Fibroblast of lung (primary cell): ENCODE results near the gene TRIM24. TPM values are rescaled to one million over a fixed set of nuclear protein-coding genes. Genes with fewer than 3 reads are reported as not detected.

Experiments used
- DNase-seq, 2 donors: peaks; one replicate each; pipeline versions ENCODE4 v3.0.0 to v3.0.0-alpha.2; 2010; ENCODE audit warnings: low read depth in 2 of 2
- H2AFZ ChIP-seq: 2 replicates; pipeline ENCODE4 v1.5.1; 2012; ENCODE audit warnings: low read length, control low read depth, inconsistent platforms
- H3K27ac ChIP-seq: 2 replicates; pipeline ENCODE4 v1.5.1; 2011; ENCODE audit warnings: low read length, control low read depth; ENCODE audit not compliant: insufficient read depth
- H3K27me3 ChIP-seq: 2 replicates; pipeline ENCODE4 v1.5.1; 2011; ENCODE audit warnings: mild to moderate bottlenecking, low read length; ENCODE audit not compliant: control insufficient read depth, insufficient read depth
- H3K36me3 ChIP-seq: 2 replicates; pipeline ENCODE4 v1.5.1; 2011; ENCODE audit warnings: low read length; ENCODE audit not compliant: control insufficient read depth, insufficient read depth
- H3K4me1 ChIP-seq: 2 replicates; pipeline ENCODE4 v1.5.1; 2011; ENCODE audit warnings: low read length; ENCODE audit not compliant: control insufficient read depth, insufficient read depth; ENCODE audit errors: extremely low read depth
- H3K4me2 ChIP-seq: 2 replicates; pipeline ENCODE4 v1.5.1; 2011; ENCODE audit warnings: low read length, control low read depth; ENCODE audit not compliant: insufficient read depth; ENCODE audit errors: extremely low read depth
- H3K4me3 ChIP-seq, 4 experiments: fragments of 200-600 bp in 1 of 4; sonication (generic) in 1 of 4; replicated peaks in 1 of 4; 2 replicates each; pipeline ENCODE4 v1.5.1; 2011 to 2016; ENCODE audit warnings: low read length in 4 of 4, low read depth in 3 of 4, mild to moderate bottlenecking in 3 of 4, control low read depth in 2 of 4, inconsistent platforms in 1 of 4, mixed read lengths in 1 of 4; ENCODE audit not compliant: insufficient read depth in 1 of 4; ENCODE audit errors: control extremely low read depth in 1 of 4
- H3K79me2 ChIP-seq: 2 replicates; pipeline ENCODE4 v1.5.1; 2012; ENCODE audit warnings: mild to moderate bottlenecking, low read length, inconsistent platforms; ENCODE audit not compliant: control insufficient read depth, insufficient read depth
- H3K9ac ChIP-seq: 2 replicates; pipeline ENCODE4 v1.5.1; 2011; ENCODE audit warnings: mild to moderate bottlenecking, low read length, control low read depth; ENCODE audit not compliant: insufficient read depth
- H3K9me3 ChIP-seq: 2 replicates; pipeline ENCODE4 v1.5.1; 2012; ENCODE audit warnings: low read depth, low read length; ENCODE audit not compliant: control insufficient read depth, insufficient read depth
- H4K20me1 ChIP-seq: 2 replicates; pipeline ENCODE4 v1.5.1; 2011; ENCODE audit warnings: low read length; ENCODE audit not compliant: control insufficient read depth, insufficient read depth; ENCODE audit errors: extremely low read depth
- EZH2 ChIP-seq: IDR thresholded peaks from 2 replicates; pipeline ENCODE4 v1.5.1; 2012; ENCODE audit warnings: low read length, control low read depth, mild to moderate bottlenecking; ENCODE audit errors: missing control alignments
- polyA plus RNA-seq, 2 donors: library from polyadenylated mRNA; depleted of rRNA in 1 of 2; stranded (reverse) in 1 of 2; unstranded in 1 of 2; fragments of >200 nt; gene quantifications; 2 replicates each; pipeline ENCODE4 v1.2.1, GENCODE V29; 2011 to 2012; ENCODE audit warnings: missing spikeins in 1 of 2
- total RNA-seq: library from RNA; depleted of rRNA; stranded (reverse); fragments of >200 nt; gene quantifications from 2 replicates; pipeline ENCODE4 v1.2.1, GENCODE V29; 2014
- TF ChIP-seq, protein P1 (sequence below), 2 donors: IDR thresholded peaks in 1 of 2; conservative IDR thresholded peaks in 1 of 2; 1 replicate in 1 of 2; 2 replicates in 1 of 2; pipeline ENCODE4 v1.5.1; 2011 to 2012; ENCODE audit warnings: low read length in 2 of 2, control low read depth in 1 of 2, inconsistent platforms in 1 of 2, low read depth in 1 of 2, mild to moderate bottlenecking in 1 of 2

The TRIM24 gene
- total and polyA plus RNA-seq, 2 donors (not counting 1 experiment from before 2014, with no cell fraction given) = 5.9 to 7.9 TPM

DNA sequence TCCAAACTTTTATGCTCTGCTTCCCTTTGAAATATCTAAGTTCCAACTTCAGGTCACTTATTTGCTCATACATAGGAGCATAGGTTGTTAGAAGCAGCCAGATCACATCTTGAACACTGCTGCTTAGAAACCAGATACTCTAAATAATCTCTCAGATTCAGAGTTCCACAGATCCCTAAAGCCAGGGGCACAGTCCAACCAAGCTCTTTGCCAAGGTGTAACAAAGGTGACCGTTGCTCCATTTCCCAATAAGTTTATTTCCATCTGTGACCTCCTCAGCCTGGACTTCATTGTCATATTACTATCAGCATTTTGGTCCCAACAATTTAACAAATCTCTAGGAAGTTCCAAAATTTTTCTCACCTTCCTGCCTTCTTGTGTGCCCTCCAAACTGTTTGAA, 52.8 kb downstream of the TRIM24 start:
- TF ChIP-seq, protein P1, sequence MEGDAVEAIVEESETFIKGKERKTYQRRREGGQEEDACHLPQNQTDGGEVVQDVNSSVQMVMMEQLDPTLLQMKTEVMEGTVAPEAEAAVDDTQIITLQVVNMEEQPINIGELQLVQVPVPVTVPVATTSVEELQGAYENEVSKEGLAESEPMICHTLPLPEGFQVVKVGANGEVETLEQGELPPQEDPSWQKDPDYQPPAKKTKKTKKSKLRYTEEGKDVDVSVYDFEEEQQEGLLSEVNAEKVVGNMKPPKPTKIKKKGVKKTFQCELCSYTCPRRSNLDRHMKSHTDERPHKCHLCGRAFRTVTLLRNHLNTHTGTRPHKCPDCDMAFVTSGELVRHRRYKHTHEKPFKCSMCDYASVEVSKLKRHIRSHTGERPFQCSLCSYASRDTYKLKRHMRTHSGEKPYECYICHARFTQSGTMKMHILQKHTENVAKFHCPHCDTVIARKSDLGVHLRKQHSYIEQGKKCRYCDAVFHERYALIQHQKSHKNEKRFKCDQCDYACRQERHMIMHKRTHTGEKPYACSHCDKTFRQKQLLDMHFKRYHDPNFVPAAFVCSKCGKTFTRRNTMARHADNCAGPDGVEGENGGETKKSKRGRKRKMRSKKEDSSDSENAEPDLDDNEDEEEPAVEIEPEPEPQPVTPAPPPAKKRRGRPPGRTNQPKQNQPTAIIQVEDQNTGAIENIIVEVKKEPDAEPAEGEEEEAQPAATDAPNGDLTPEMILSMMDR (conservative IDR thresholded peaks at IDR 0.05 in 1 of 2, IDR thresholded peaks at IDR 0.05 in 1 of 2; ENCODE audit: low read depth in 1 of 2, low read length in 2 of 2) = no peak
- no peak for TF ChIP-seq EZH2
- Histone ChIP-seq H3K9me3 (no peaks in the 10 kb centered on the region), H4K20me1 (no peaks in the 10 kb centered on the region), H3K9ac (no peak overlapping the region), H3K27ac (no peak overlapping the region), H3K4me3 (no peak overlapping the region), H3K79me2 (no peaks in the 10 kb centered on the region), H2AFZ (no peak overlapping the region), H3K27me3 (no peaks in the 10 kb centered on the region), H3K36me3 (no peaks in the 10 kb centered on the region), H3K4me2 (no peak overlapping the region), H3K4me1 (no peaks in the 10 kb centered on the region)
- DNase-seq = no peak

DNA sequence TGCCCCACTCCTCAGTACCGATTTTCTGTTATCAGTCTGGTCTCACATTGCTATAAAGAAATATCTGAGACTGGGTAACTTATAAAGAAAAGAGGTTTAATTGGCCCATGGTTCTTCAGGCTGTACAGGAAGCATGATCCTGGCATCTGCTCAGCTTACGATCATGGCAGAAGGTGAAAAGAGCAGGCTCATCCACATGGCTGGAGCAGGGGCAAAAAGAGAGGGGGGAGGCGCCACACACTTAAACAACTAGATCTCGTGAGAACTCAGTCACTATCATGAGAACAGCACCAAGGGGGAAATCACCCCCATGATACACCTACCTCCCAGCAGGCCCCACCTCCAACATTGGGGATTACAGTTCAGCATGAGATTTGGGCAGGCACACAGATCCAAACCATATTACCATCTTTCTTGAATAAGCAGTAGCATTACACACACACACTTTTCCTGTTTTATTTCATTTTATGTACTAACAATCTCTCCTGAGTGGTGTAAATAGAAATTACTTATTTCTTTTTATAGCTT, 53.3 kb downstream of the TRIM24 start:
- no peaks in the 10 kb centered on the region for H3K27me3 ChIP-seq
- no peak overlapping the region for H3K4me2 ChIP-seq
- H3K27ac ChIP-seq = no peak overlapping the region
- no peaks in the 10 kb centered on the region for H3K9me3 ChIP-seq
- no peaks in the 10 kb centered on the region for H3K4me1 ChIP-seq
- H3K36me3 ChIP-seq = no peaks in the 10 kb centered on the region
- DNase-seq = no peak
- H3K9ac ChIP-seq = no peak overlapping the region
- H2AFZ ChIP-seq = no peak overlapping the region
- H4K20me1 ChIP-seq = no peaks in the 10 kb centered on the region
- no peak overlapping the region for H3K4me3 ChIP-seq
- TF ChIP-seq EZH2 = no peak
- TF ChIP-seq, protein P1 (conservative IDR thresholded peaks at IDR 0.05 in 1 of 2, IDR thresholded peaks at IDR 0.05 in 1 of 2; ENCODE audit: low read depth in 1 of 2, low read length in 2 of 2) = no peak
- H3K79me2 ChIP-seq = no peaks in the 10 kb centered on the region

DNA sequence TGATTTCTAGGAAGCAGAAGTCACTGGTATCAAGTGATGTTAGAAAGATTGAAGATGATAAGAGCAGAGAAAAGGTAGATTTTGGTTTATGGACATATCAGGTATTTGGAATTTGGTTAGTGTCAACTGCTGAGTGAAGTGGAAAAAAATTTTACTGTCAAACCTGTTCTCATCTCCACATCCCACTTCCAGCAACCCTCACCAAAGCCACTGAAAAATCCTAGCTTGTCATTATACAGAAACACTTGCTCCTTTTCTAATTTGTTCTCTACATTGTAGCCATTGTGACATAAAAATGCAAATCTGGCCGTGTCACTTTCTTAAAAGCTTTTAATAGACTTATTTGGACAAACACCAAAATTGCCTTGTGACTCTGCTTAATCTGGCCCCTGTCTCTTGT, 54.0 kb downstream of the TRIM24 start:
- no peak for DNase-seq
- Histone ChIP-seq H3K4me3 (no peak overlapping the region), H3K4me2 (no peak overlapping the region), H2AFZ (no peak overlapping the region), H3K4me1 (no peaks in the 10 kb centered on the region), H3K79me2 (no peaks in the 10 kb centered on the region), H3K36me3 (no peaks in the 10 kb centered on the region), H3K9ac (no peak overlapping the region), H3K27me3 (no peaks in the 10 kb centered on the region), H3K27ac (no peak overlapping the region), H3K9me3 (no peaks in the 10 kb centered on the region), H4K20me1 (no peaks in the 10 kb centered on the region)
- TF ChIP-seq EZH2 = no peak
- TF ChIP-seq, protein P1 (conservative IDR thresholded peaks at IDR 0.05 in 1 of 2, IDR thresholded peaks at IDR 0.05 in 1 of 2; ENCODE audit: low read depth in 1 of 2, low read length in 2 of 2) = no peak
